Measurements from ENCODE around the gene AMOT. TPM values are rescaled to one million over a fixed set of nuclear protein-coding genes. Genes with fewer than 3 reads are reported as not detected.
A peak's percentile ranks its signal among the peaks of the same experiment; 100 is the strongest.
"Not testable (repeated sequence)": the region's sequence is repeated elsewhere in the genome, so short reads cannot be mapped to it uniquely, and the experiment has no call there.

AMOT gene
- total RNA-seq, 1 donor from 2014 or later: 14.7 TPM

GRCh38 chrX:112863850-112864249, 23.2 kb upstream of the AMOT start:
- intact Hi-C loops (cut with DNase I): no loop called here
- H3K9me3 ChIP-seq: no peaks in the 10 kb centered on the region
- DNase-seq (no peak), ATAC-seq (no peak)
- no peak for TF ChIP-seq CTCF (IDR thresholded peaks at IDR 0.05)
- no peak overlapping the region for H3K4me3 ChIP-seq
- H3K4me1 ChIP-seq: no peaks in the 10 kb centered on the region
- no peak overlapping the region for H3K27ac ChIP-seq
- no peaks in the 10 kb centered on the region for H3K27me3 ChIP-seq
- no peaks in the 10 kb centered on the region for H3K36me3 ChIP-seq

- no peak for DNase-seq
- no peaks in the 10 kb centered on the region for H3K36me3 ChIP-seq
- H3K27ac ChIP-seq: no peak overlapping the region
- intact Hi-C loops (cut with DNase I): no loop called here
- no peak for ATAC-seq
- no peaks in the 10 kb centered on the region for H3K27me3 ChIP-seq
- no peaks in the 10 kb centered on the region for H3K9me3 ChIP-seq
- no peak overlapping the region for H3K4me3 ChIP-seq
- H3K4me1 ChIP-seq: no peaks in the 10 kb centered on the region
- TF ChIP-seq CTCF (IDR thresholded peaks at IDR 0.05): no peak
These were observed 16.8 kb upstream of the AMOT start for GRCh38 chrX:112857478-112857878.

GRCh38 chrX:112854901-112855300, 14.3 kb upstream of the AMOT start:
- H3K4me1 ChIP-seq; DNase-seq; H3K4me3 ChIP-seq; H3K36me3 ChIP-seq; H3K27me3 ChIP-seq; H3K9me3 ChIP-seq; H3K27ac ChIP-seq; intact Hi-C loops (cut with DNase I); ATAC-seq: not testable (repeated sequence)

GRCh38 chrX:112852851-112853250, 12.2 kb upstream of the AMOT start:
- ATAC-seq (no peak), DNase-seq (no peak)
- Histone ChIP-seq H3K27me3 (no peaks in the 10 kb centered on the region), H3K9me3 (no peaks in the 10 kb centered on the region), H3K27ac (no peak overlapping the region), H3K4me1 (peaks cover 3% of the 10 kb centered on the region), H3K36me3 (no peaks in the 10 kb centered on the region), H3K4me3 (no peak overlapping the region)
- TF ChIP-seq CTCF (IDR thresholded peaks at IDR 0.05): no peak
- intact Hi-C loops (cut with DNase I): no loop called here

- intact Hi-C loops (cut with DNase I): no loop called here
- no peak for TF ChIP-seq CTCF (IDR thresholded peaks at IDR 0.05)
- Histone ChIP-seq H3K4me1 (peaks cover 3% of the 10 kb centered on the region), H3K4me3 (no peak overlapping the region), H3K27me3 (no peaks in the 10 kb centered on the region), H3K9me3 (no peaks in the 10 kb centered on the region), H3K27ac (no peak overlapping the region), H3K36me3 (no peaks in the 10 kb centered on the region)
- no peak for DNase-seq
- ATAC-seq: peak; percentile 79
These were observed 11.2 kb upstream of the AMOT start for GRCh38 chrX:112851806-112852205.

- H3K27me3 ChIP-seq: no peaks in the 10 kb centered on the region
- DNase-seq (no peak), ATAC-seq (no peak)
- H3K27ac ChIP-seq: no peak overlapping the region
- H3K36me3 ChIP-seq: no peaks in the 10 kb centered on the region
- no peak for TF ChIP-seq CTCF (IDR thresholded peaks at IDR 0.05)
- H3K4me1 ChIP-seq: peaks cover 3% of the 10 kb centered on the region
- intact Hi-C loops (cut with DNase I): no loop called here
- H3K9me3 ChIP-seq: no peaks in the 10 kb centered on the region
- no peak overlapping the region for H3K4me3 ChIP-seq
These were observed 10.6 kb upstream of the AMOT start for GRCh38 chrX:112851161-112851779.
